Vagina (tissue), 2 donors: ENCODE data around the gene CTNNA3.

Experiments used
- CTCF ChIP-seq, 3 experiments: fragments of 450-650 bp in 2 of 3; fragments of 200-600 bp in 1 of 3; sonication (generic) in 1 of 3; IDR thresholded peaks; one replicate each; pipeline ENCODE4 v1.5.1; 2017 to 2019; ENCODE audit warnings: antibody characterized with exemption in 3 of 3, mild to moderate bottlenecking in 2 of 3, moderate library complexity in 2 of 3
- POLR2A ChIP-seq, 2 donors: fragments of 450-650 bp; IDR thresholded peaks; one replicate each; pipeline ENCODE4 v1.6.1; 2017; ENCODE audit warnings: antibody characterized with exemption in 2 of 2, mild to moderate bottlenecking in 2 of 2, moderate library complexity in 2 of 2

- no peak for TF ChIP-seq CTCF (IDR thresholded peaks at IDR 0.05)
- no peak for TF ChIP-seq POLR2A (IDR thresholded peaks at IDR 0.05)
Measured at GRCh38 chr10:66836771-66837170, 859.2 kb downstream of the CTNNA3 start.
